IMR-90 (cell line): ENCODE results near the gene DHRSX. TPM values are rescaled to one million over a fixed set of nuclear protein-coding genes. Genes with fewer than 3 reads are reported as not detected.

Experiments used
- ATAC-seq: fragments of 200-7000 bp; cut with Tn5 transposase; 2 replicates; pipeline ENCODE4 v1.9.1; 2020; ENCODE audit warnings: low read depth, mild to moderate bottlenecking, moderate library complexity
- BruUV-seq: library from RNA; stranded (reverse); fragments of 400-500 nt; replicated peaks from 2 replicates; lab custom pipeline; 2021; lab: Mats Ljungman, UMichigan
- CTCF ChIA-PET: fragments of 300-600 bp; formaldehyde crosslinking; extraction: SDS; loops from one replicate; lab custom pipeline; 2021; ENCODE audit warnings: antibody characterized with exemption; lab: Yijun Ruan, JAX
- POLR2A ChIA-PET: fragments of 300-600 bp; sonication (Branson Sonifier 250); formaldehyde crosslinking; loops from one replicate; lab custom pipeline; 2022; ENCODE audit warnings: antibody characterized with exemption; ENCODE audit not compliant: unreplicated experiment; lab: Charles Lee
- DNase-seq: peaks from one replicate; pipeline ENCODE4 v3.0.0; 2013
- H2AFZ ChIP-seq: replicated peaks from 2 replicates; pipeline ENCODE3; 2013; ENCODE audit warnings: low read length, mild to moderate bottlenecking; ENCODE audit not compliant: poor library complexity
- H2AK5ac ChIP-seq: 2 replicates; pipeline ENCODE4 v1.6.1; 2013; ENCODE audit warnings: low read depth, low read length, inconsistent platforms
- H2AK9ac ChIP-seq: replicated peaks from 2 replicates; pipeline ENCODE3; 2013; ENCODE audit warnings: mild to moderate bottlenecking, low read depth, low read length, moderate library complexity; ENCODE audit not compliant: poor library complexity
- H2BK120ac ChIP-seq: 2 replicates; pipeline ENCODE4 v1.6.1; 2013; ENCODE audit warnings: low read depth, low read length, inconsistent platforms
- H2BK15ac ChIP-seq: 3 replicates; pipeline ENCODE4 v1.6.1; 2013; ENCODE audit warnings: low read depth, low read length, inconsistent platforms
- H2BK20ac ChIP-seq: 2 replicates; pipeline ENCODE4 v1.6.1; 2013; ENCODE audit warnings: low read depth, mild to moderate bottlenecking, inconsistent platforms, low read length, moderate library complexity
- H2BK5ac ChIP-seq: 2 replicates; pipeline ENCODE4 v1.6.1; 2013; ENCODE audit warnings: mild to moderate bottlenecking, low read depth, low read length, inconsistent platforms; ENCODE audit not compliant: poor library complexity, severe bottlenecking
- H3K14ac ChIP-seq: replicated peaks from 2 replicates; pipeline ENCODE4 v1.6.1; 2013; ENCODE audit warnings: low read depth, low read length, inconsistent platforms
- H3K18ac ChIP-seq: 2 replicates; pipeline ENCODE4 v1.6.1; 2013; ENCODE audit warnings: low read depth, low read length, control low read depth
- H3K23ac ChIP-seq: 2 replicates; pipeline ENCODE4 v1.6.1; 2013; ENCODE audit warnings: low read depth, low read length, inconsistent platforms
- H3K27ac ChIP-seq: 2 replicates; pipeline ENCODE4 v1.5.1; 2013; ENCODE audit warnings: mild to moderate bottlenecking, control low read depth, low read length; ENCODE audit not compliant: insufficient read depth
- H3K27me3 ChIP-seq: 2 replicates; pipeline ENCODE4 v1.6.1; 2013; ENCODE audit warnings: low read length; ENCODE audit not compliant: control insufficient read depth, insufficient read depth
- H3K36me3 ChIP-seq: 2 replicates; pipeline ENCODE4 v1.6.1; 2013; ENCODE audit warnings: low read length, mixed read lengths; ENCODE audit not compliant: control insufficient read depth, insufficient read depth
- H3K4ac ChIP-seq: 2 replicates; pipeline ENCODE4 v1.6.1; 2013; ENCODE audit warnings: low read depth, low read length, inconsistent platforms
- H3K4me1 ChIP-seq: 2 replicates; pipeline ENCODE4 v1.6.1; 2013; ENCODE audit warnings: low read length, mixed read lengths; ENCODE audit not compliant: control insufficient read depth, insufficient read depth
- H3K4me2 ChIP-seq: 2 replicates; pipeline ENCODE4 v1.6.1; 2013; ENCODE audit warnings: low read depth, mild to moderate bottlenecking, control low read depth, low read length, moderate library complexity
- H3K4me3 ChIP-seq: 2 replicates; pipeline ENCODE4 v1.5.1; 2013; ENCODE audit warnings: low read depth, mild to moderate bottlenecking, control low read depth, low read length, moderate library complexity; ENCODE audit not compliant: insufficient read depth
- H3K56ac ChIP-seq: 2 replicates; pipeline ENCODE4 v1.6.1; 2013; ENCODE audit warnings: low read length, inconsistent platforms; ENCODE audit not compliant: insufficient read depth; ENCODE audit errors: extremely low read depth
- H3K79me1 ChIP-seq, 2 experiments: 2 replicates each; pipeline ENCODE4 v1.6.1; 2013; ENCODE audit warnings: low read length in 2 of 2, inconsistent platforms in 1 of 2, low read depth in 1 of 2
- H3K9ac ChIP-seq: 2 replicates; pipeline ENCODE4 v1.6.1; 2013; ENCODE audit warnings: low read depth, low read length, control low read depth
- H3K9me1 ChIP-seq: 2 replicates; pipeline ENCODE4 v1.6.1; 2013; ENCODE audit warnings: low read length, inconsistent platforms; ENCODE audit not compliant: insufficient read depth
- H3K9me3 ChIP-seq: 2 replicates; pipeline ENCODE4 v1.6.1; 2013; ENCODE audit warnings: low read length; ENCODE audit not compliant: control insufficient read depth, insufficient read depth
- H4K20me1 ChIP-seq: 2 replicates; pipeline ENCODE4 v1.6.1; 2013; ENCODE audit warnings: low read length, inconsistent platforms; ENCODE audit not compliant: insufficient read depth
- H4K5ac ChIP-seq: 2 replicates; pipeline ENCODE4 v1.6.1; 2013; ENCODE audit warnings: mild to moderate bottlenecking, low read depth, low read length, control low read depth
- H4K8ac ChIP-seq, 2 experiments: 2 replicates each; pipeline ENCODE4 v1.6.1; 2013; ENCODE audit warnings: low read depth in 2 of 2, low read length in 2 of 2, control low read depth in 1 of 2, inconsistent platforms in 1 of 2
- H4K91ac ChIP-seq: 2 replicates; pipeline ENCODE4 v1.6.1; 2013; ENCODE audit warnings: low read depth, low read length, inconsistent platforms; ENCODE audit not compliant: insufficient read depth
- BHLHE40 ChIP-seq: fragments of 150-350 bp; IDR thresholded peaks from 2 replicates; pipeline ENCODE4 v1.6.1; 2016; ENCODE audit warnings: mild to moderate bottlenecking, low read depth, low read length
- CHD1 ChIP-seq: IDR thresholded peaks from 2 replicates; pipeline ENCODE4 v1.6.1; 2012; ENCODE audit warnings: low read depth, low read length, improper control_type of control experiment
- CTCF ChIP-seq: conservative IDR thresholded peaks from 2 replicates; pipeline ENCODE4 v1.5.1; 2012; ENCODE audit warnings: mild to moderate bottlenecking, low read depth, low read length, improper control_type of control experiment
- MAFK ChIP-seq: IDR thresholded peaks from 2 replicates; pipeline ENCODE4 v1.6.1; 2012; ENCODE audit warnings: low read depth, low read length, improper control_type of control experiment
- MAZ ChIP-seq: IDR thresholded peaks from 2 replicates; pipeline ENCODE4 v1.6.1; 2012; ENCODE audit warnings: low read depth, mild to moderate bottlenecking, low read length, improper control_type of control experiment, moderate library complexity, borderline replicate concordance
- MXI1 ChIP-seq: IDR thresholded peaks from 2 replicates; pipeline ENCODE4 v1.6.1; 2012; ENCODE audit warnings: low read depth, mild to moderate bottlenecking, low read length, moderate library complexity, borderline replicate concordance
- NFE2L2 ChIP-seq: fragments of 150-350 bp; IDR thresholded peaks from 2 replicates; pipeline ENCODE4 v1.6.1; 2016; ENCODE audit warnings: low read depth, mild to moderate bottlenecking, low read length
- POLR2A ChIP-seq: IDR thresholded peaks from 2 replicates; pipeline ENCODE4 v1.6.1; 2012; ENCODE audit warnings: mild to moderate bottlenecking, low read depth, low read length
- RAD21 ChIP-seq: IDR thresholded peaks from 2 replicates; pipeline ENCODE4 v1.6.1; 2012; ENCODE audit warnings: low read length, improper control_type of control experiment
- RCOR1 ChIP-seq: IDR thresholded peaks from 2 replicates; pipeline ENCODE4 v1.6.1; 2012; ENCODE audit warnings: mild to moderate bottlenecking, low read length, improper control_type of control experiment; ENCODE audit not compliant: insufficient replicate concordance
- RFX5 ChIP-seq: IDR thresholded peaks from 2 replicates; pipeline ENCODE4 v1.8.0; 2012; ENCODE audit warnings: low read depth, mild to moderate bottlenecking, low read length, moderate library complexity
- WGBS, 2 experiments: methylation state at CpG; one replicate each; pipeline versions ENCODE4 v1.1.5 to v1.1.7; 2013; ENCODE audit warnings: missing lambda C conversion rate in 2 of 2; ENCODE audit not compliant: insufficient read length in 1 of 2; ENCODE audit errors: extremely low coverage in 2 of 2; 5-methylcytosine and 5-hydroxymethylcytosine counted together
- dilution Hi-C: fragments of 300-500 bp; cut with HindIII; formaldehyde crosslinking; loops from one replicate; pipeline ENCODE4 v1.14.3; 2018; ENCODE audit warnings: low sequenced_read_pairs; ENCODE audit not compliant: unreplicated experiment
- in situ Hi-C: fragments of 300-500 bp; cut with MboI; formaldehyde crosslinking; loops from 3 replicates; pipeline ENCODE4 v1.14.3; 2019; ENCODE audit warnings: low sequenced_read_pairs, inconsistent platforms, mixed read lengths
- intact Hi-C: fragments of 100-400 bp; cut with micrococcal nuclease; formaldehyde crosslinking; loops from 2 replicates; pipeline ENCODE4 v1.10.0; 2022
- polyA plus RNA-seq, 3 experiments: library from polyadenylated mRNA; depleted of rRNA; stranded (reverse); fragments of >200 nt; gene quantifications; 2 replicates each; pipeline ENCODE4 v1.2.3, GENCODE V29; 2012; ENCODE audit warnings: low replicate concordance in 1 of 3
- total RNA-seq: library from RNA; depleted of rRNA; stranded (reverse); fragments of >200 nt; gene quantifications from 2 replicates; pipeline ENCODE4 v1.2.3, GENCODE V29; 2012
- TF ChIP-seq, protein P1 (sequence below): fragments of 150-350 bp; IDR thresholded peaks from 2 replicates; pipeline ENCODE4 v1.6.1; 2016; ENCODE audit warnings: low read depth, mild to moderate bottlenecking, low read length, moderate library complexity, borderline replicate concordance
- TF ChIP-seq, protein P2 (sequence below): fragments of 150-350 bp; IDR thresholded peaks from 2 replicates; pipeline ENCODE4 v1.6.1; 2017; ENCODE audit warnings: mild to moderate bottlenecking, antibody characterized with exemption, low read length, low read depth

The DHRSX gene
- total and polyA plus RNA-seq, 2 of the 4 experiments (the other 2 are of a cell fraction): 26.2 to 38.0 TPM

DNA sequence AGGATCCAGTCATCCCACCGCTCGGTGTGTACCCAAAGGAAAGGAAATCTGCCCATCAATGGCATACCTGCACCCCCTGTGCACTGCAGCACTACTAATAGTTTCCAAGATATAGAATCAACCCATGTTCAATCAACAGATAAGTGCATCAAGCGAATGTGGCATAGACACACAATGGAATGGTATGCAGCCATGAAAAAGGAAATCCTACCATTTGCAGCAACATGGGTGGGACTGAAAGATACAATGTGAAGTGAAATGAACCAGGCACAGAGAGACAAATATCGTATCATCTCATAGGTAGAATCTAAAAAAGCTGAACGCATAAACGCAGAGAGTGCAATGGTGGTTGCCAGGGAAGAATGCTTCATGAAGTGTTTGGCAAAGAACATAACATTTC, 42.5 kb downstream of the DHRSX start:
- in situ Hi-C loops: no loop called here
- Histone ChIP-seq H3K9me3 (no peaks in the 10 kb centered on the region), H2BK5ac (no peak overlapping the region), H3K4ac (no peak overlapping the region), H3K56ac (no peak overlapping the region), H3K27me3 (no peaks in the 10 kb centered on the region), H4K8ac (no peak overlapping the region), H3K14ac (no peak overlapping the region), H2BK20ac (no peak overlapping the region), H2AFZ (no peak overlapping the region), H3K18ac (no peak overlapping the region), H3K79me1 (peaks cover 14 to 51% of the 10 kb centered on the region in 2 experiments), H3K23ac (no peak overlapping the region), H3K9ac (no peak overlapping the region), H3K4me1 (no peaks in the 10 kb centered on the region), H3K4me3 (no peak overlapping the region), H4K20me1 (peaks cover 23% of the 10 kb centered on the region), H3K4me2 (no peak overlapping the region), H3K36me3 (peaks cover 7% of the 10 kb centered on the region), H4K5ac (no peak overlapping the region), H2AK9ac (no peak overlapping the region), H2BK120ac (no peak overlapping the region), H3K9me1 (peaks cover 6% of the 10 kb centered on the region; the same call in 1 of the 2 replicates), H2AK5ac (no peak overlapping the region), H2BK15ac (no peak overlapping the region), H3K27ac (no peak overlapping the region), H4K91ac (no peak overlapping the region)
- no peak for ATAC-seq
- WGBS, 2 experiments: 100% methylated on average over 3 of the region's 6 CpGs; no CpG with 5 or more reads in 1 of the 2 experiments
- intact Hi-C loops: no loop called here
- no TSS peak for BruUV-seq
- DNase-seq: no peak
- TF ChIP-seq CTCF: no peak
- no peak for TF ChIP-seq RAD21
- TF ChIP-seq NFE2L2: no peak
- no peak for TF ChIP-seq POLR2A
- no peak for TF ChIP-seq RFX5
- TF ChIP-seq BHLHE40: no peak
- no peak for TF ChIP-seq MXI1
- TF ChIP-seq, protein P1, sequence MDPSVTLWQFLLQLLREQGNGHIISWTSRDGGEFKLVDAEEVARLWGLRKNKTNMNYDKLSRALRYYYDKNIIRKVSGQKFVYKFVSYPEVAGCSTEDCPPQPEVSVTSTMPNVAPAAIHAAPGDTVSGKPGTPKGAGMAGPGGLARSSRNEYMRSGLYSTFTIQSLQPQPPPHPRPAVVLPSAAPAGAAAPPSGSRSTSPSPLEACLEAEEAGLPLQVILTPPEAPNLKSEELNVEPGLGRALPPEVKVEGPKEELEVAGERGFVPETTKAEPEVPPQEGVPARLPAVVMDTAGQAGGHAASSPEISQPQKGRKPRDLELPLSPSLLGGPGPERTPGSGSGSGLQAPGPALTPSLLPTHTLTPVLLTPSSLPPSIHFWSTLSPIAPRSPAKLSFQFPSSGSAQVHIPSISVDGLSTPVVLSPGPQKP: no peak
- TF ChIP-seq CHD1: no peak
- TF ChIP-seq MAFK: no peak
- TF ChIP-seq, protein P2, sequence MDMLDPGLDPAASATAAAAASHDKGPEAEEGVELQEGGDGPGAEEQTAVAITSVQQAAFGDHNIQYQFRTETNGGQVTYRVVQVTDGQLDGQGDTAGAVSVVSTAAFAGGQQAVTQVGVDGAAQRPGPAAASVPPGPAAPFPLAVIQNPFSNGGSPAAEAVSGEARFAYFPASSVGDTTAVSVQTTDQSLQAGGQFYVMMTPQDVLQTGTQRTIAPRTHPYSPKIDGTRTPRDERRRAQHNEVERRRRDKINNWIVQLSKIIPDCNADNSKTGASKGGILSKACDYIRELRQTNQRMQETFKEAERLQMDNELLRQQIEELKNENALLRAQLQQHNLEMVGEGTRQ: no peak
- no peak for TF ChIP-seq MAZ
- TF ChIP-seq RCOR1: no peak
- POLR2A ChIA-PET: no interaction called here
- CTCF ChIA-PET: no interaction called here
- dilution Hi-C loops: no loop called here
